IMR-90 (cell line): ENCODE data around the gene CNTN4. TPM values are rescaled to one million over a fixed set of nuclear protein-coding genes. Genes with fewer than 3 reads are reported as not detected.

Source experiments
- ATAC-seq: fragments of 200-7000 bp; cut with Tn5 transposase; 2 replicates; pipeline ENCODE4 v1.9.1; 2020; ENCODE audit warnings: low read depth, mild to moderate bottlenecking, moderate library complexity
- BruUV-seq: library from RNA; stranded (reverse); fragments of 400-500 nt; replicated peaks from 2 replicates; lab custom pipeline; 2021; lab: Mats Ljungman, UMichigan
- CTCF ChIA-PET: fragments of 300-600 bp; formaldehyde crosslinking; extraction: SDS; loops from one replicate; lab custom pipeline; 2021; ENCODE audit warnings: antibody characterized with exemption; lab: Yijun Ruan, JAX
- POLR2A ChIA-PET: fragments of 300-600 bp; sonication (Branson Sonifier 250); formaldehyde crosslinking; loops from one replicate; lab custom pipeline; 2022; ENCODE audit warnings: antibody characterized with exemption; ENCODE audit not compliant: unreplicated experiment; lab: Charles Lee
- DNase-seq: peaks from one replicate; pipeline ENCODE4 v3.0.0; 2013
- H2AFZ ChIP-seq: replicated peaks from 2 replicates; pipeline ENCODE3; 2013; ENCODE audit warnings: low read length, mild to moderate bottlenecking; ENCODE audit not compliant: poor library complexity
- H2AK5ac ChIP-seq: 2 replicates; pipeline ENCODE4 v1.6.1; 2013; ENCODE audit warnings: low read depth, low read length, inconsistent platforms
- H2AK9ac ChIP-seq: replicated peaks from 2 replicates; pipeline ENCODE3; 2013; ENCODE audit warnings: mild to moderate bottlenecking, low read depth, low read length, moderate library complexity; ENCODE audit not compliant: poor library complexity
- H2BK120ac ChIP-seq: 2 replicates; pipeline ENCODE4 v1.6.1; 2013; ENCODE audit warnings: low read depth, low read length, inconsistent platforms
- H2BK15ac ChIP-seq: 3 replicates; pipeline ENCODE4 v1.6.1; 2013; ENCODE audit warnings: low read depth, low read length, inconsistent platforms
- H2BK20ac ChIP-seq: 2 replicates; pipeline ENCODE4 v1.6.1; 2013; ENCODE audit warnings: low read depth, mild to moderate bottlenecking, inconsistent platforms, low read length, moderate library complexity
- H2BK5ac ChIP-seq: 2 replicates; pipeline ENCODE4 v1.6.1; 2013; ENCODE audit warnings: mild to moderate bottlenecking, low read depth, low read length, inconsistent platforms; ENCODE audit not compliant: poor library complexity, severe bottlenecking
- H3K14ac ChIP-seq: replicated peaks from 2 replicates; pipeline ENCODE4 v1.6.1; 2013; ENCODE audit warnings: low read depth, low read length, inconsistent platforms
- H3K18ac ChIP-seq: 2 replicates; pipeline ENCODE4 v1.6.1; 2013; ENCODE audit warnings: low read depth, low read length, control low read depth
- H3K23ac ChIP-seq: 2 replicates; pipeline ENCODE4 v1.6.1; 2013; ENCODE audit warnings: low read depth, low read length, inconsistent platforms
- H3K27ac ChIP-seq: 2 replicates; pipeline ENCODE4 v1.5.1; 2013; ENCODE audit warnings: mild to moderate bottlenecking, control low read depth, low read length; ENCODE audit not compliant: insufficient read depth
- H3K27me3 ChIP-seq: 2 replicates; pipeline ENCODE4 v1.6.1; 2013; ENCODE audit warnings: low read length; ENCODE audit not compliant: control insufficient read depth, insufficient read depth
- H3K36me3 ChIP-seq: 2 replicates; pipeline ENCODE4 v1.6.1; 2013; ENCODE audit warnings: low read length, mixed read lengths; ENCODE audit not compliant: control insufficient read depth, insufficient read depth
- H3K4ac ChIP-seq: 2 replicates; pipeline ENCODE4 v1.6.1; 2013; ENCODE audit warnings: low read depth, low read length, inconsistent platforms
- H3K4me1 ChIP-seq: 2 replicates; pipeline ENCODE4 v1.6.1; 2013; ENCODE audit warnings: low read length, mixed read lengths; ENCODE audit not compliant: control insufficient read depth, insufficient read depth
- H3K4me2 ChIP-seq: 2 replicates; pipeline ENCODE4 v1.6.1; 2013; ENCODE audit warnings: low read depth, mild to moderate bottlenecking, control low read depth, low read length, moderate library complexity
- H3K4me3 ChIP-seq: 2 replicates; pipeline ENCODE4 v1.5.1; 2013; ENCODE audit warnings: low read depth, mild to moderate bottlenecking, control low read depth, low read length, moderate library complexity; ENCODE audit not compliant: insufficient read depth
- H3K56ac ChIP-seq: 2 replicates; pipeline ENCODE4 v1.6.1; 2013; ENCODE audit warnings: low read length, inconsistent platforms; ENCODE audit not compliant: insufficient read depth; ENCODE audit errors: extremely low read depth
- H3K79me1 ChIP-seq, 2 experiments: 2 replicates each; pipeline ENCODE4 v1.6.1; 2013; ENCODE audit warnings: low read length in 2 of 2, inconsistent platforms in 1 of 2, low read depth in 1 of 2
- H3K9ac ChIP-seq: 2 replicates; pipeline ENCODE4 v1.6.1; 2013; ENCODE audit warnings: low read depth, low read length, control low read depth
- H3K9me1 ChIP-seq: 2 replicates; pipeline ENCODE4 v1.6.1; 2013; ENCODE audit warnings: low read length, inconsistent platforms; ENCODE audit not compliant: insufficient read depth
- H3K9me3 ChIP-seq: 2 replicates; pipeline ENCODE4 v1.6.1; 2013; ENCODE audit warnings: low read length; ENCODE audit not compliant: control insufficient read depth, insufficient read depth
- H4K20me1 ChIP-seq: 2 replicates; pipeline ENCODE4 v1.6.1; 2013; ENCODE audit warnings: low read length, inconsistent platforms; ENCODE audit not compliant: insufficient read depth
- H4K5ac ChIP-seq: 2 replicates; pipeline ENCODE4 v1.6.1; 2013; ENCODE audit warnings: mild to moderate bottlenecking, low read depth, low read length, control low read depth
- H4K8ac ChIP-seq, 2 experiments: 2 replicates each; pipeline ENCODE4 v1.6.1; 2013; ENCODE audit warnings: low read depth in 2 of 2, low read length in 2 of 2, control low read depth in 1 of 2, inconsistent platforms in 1 of 2
- H4K91ac ChIP-seq: 2 replicates; pipeline ENCODE4 v1.6.1; 2013; ENCODE audit warnings: low read depth, low read length, inconsistent platforms; ENCODE audit not compliant: insufficient read depth
- MAFK ChIP-seq: IDR thresholded peaks from 2 replicates; pipeline ENCODE4 v1.6.1; 2012; ENCODE audit warnings: low read depth, low read length, improper control_type of control experiment
- RAD21 ChIP-seq: IDR thresholded peaks from 2 replicates; pipeline ENCODE4 v1.6.1; 2012; ENCODE audit warnings: low read length, improper control_type of control experiment
- SMC3 ChIP-seq: fragments of 150-350 bp; IDR thresholded peaks from 2 replicates; pipeline ENCODE4 v1.6.1; 2016; ENCODE audit warnings: low read depth, mild to moderate bottlenecking, antibody characterized with exemption, low read length, moderate library complexity
- WGBS, 2 experiments: methylation state at CpG; one replicate each; pipeline versions ENCODE4 v1.1.5 to v1.1.7; 2013; ENCODE audit warnings: missing lambda C conversion rate in 2 of 2; ENCODE audit not compliant: insufficient read length in 1 of 2; ENCODE audit errors: extremely low coverage in 2 of 2; 5-methylcytosine and 5-hydroxymethylcytosine counted together
- dilution Hi-C: fragments of 300-500 bp; cut with HindIII; formaldehyde crosslinking; loops from one replicate; pipeline ENCODE4 v1.14.3; 2018; ENCODE audit warnings: low sequenced_read_pairs; ENCODE audit not compliant: unreplicated experiment
- in situ Hi-C: fragments of 300-500 bp; cut with MboI; formaldehyde crosslinking; loops from 3 replicates; pipeline ENCODE4 v1.14.3; 2019; ENCODE audit warnings: low sequenced_read_pairs, inconsistent platforms, mixed read lengths
- intact Hi-C: fragments of 100-400 bp; cut with micrococcal nuclease; formaldehyde crosslinking; loops from 2 replicates; pipeline ENCODE4 v1.10.0; 2022
- polyA plus RNA-seq, 3 experiments: library from polyadenylated mRNA; depleted of rRNA; stranded (reverse); fragments of >200 nt; gene quantifications; 2 replicates each; pipeline ENCODE4 v1.2.3, GENCODE V29; 2012; ENCODE audit warnings: low replicate concordance in 1 of 3
- total RNA-seq: library from RNA; depleted of rRNA; stranded (reverse); fragments of >200 nt; gene quantifications from 2 replicates; pipeline ENCODE4 v1.2.3, GENCODE V29; 2012
- TF ChIP-seq, protein P1 (sequence below): fragments of 150-350 bp; IDR thresholded peaks from 2 replicates; pipeline ENCODE4 v1.6.1; 2017; ENCODE audit warnings: mild to moderate bottlenecking, antibody characterized with exemption, low read length, low read depth
- TF ChIP-seq, protein P2 (sequence below): conservative IDR thresholded peaks from 2 replicates; pipeline ENCODE4 v1.5.1; 2012; ENCODE audit warnings: mild to moderate bottlenecking, low read depth, low read length, improper control_type of control experiment

The CNTN4 gene
- total and polyA plus RNA-seq, 2 of the 4 experiments (the other 2 are of a cell fraction), result under 0.01 TPM; not detected in 1

DNA sequence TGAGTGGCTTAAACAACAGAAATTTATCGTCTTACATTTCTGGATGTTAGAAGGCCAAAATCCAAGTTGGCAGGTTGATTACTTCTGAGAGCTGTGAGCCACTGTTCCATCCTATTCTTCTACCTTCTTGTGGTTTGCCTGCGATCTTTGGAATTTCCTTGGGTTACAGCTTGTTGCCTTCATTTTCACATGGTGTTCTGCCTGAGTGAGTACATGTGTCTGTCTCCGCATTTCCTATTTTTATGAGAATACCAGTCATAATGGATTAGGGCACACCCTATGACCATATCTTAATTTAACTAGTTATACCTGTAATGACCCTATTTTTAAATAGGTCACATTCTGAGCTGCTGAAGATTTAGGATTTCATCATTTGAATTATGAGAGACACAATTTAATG is 294.3 kb downstream of the CNTN4 start:
- no peaks in the 10 kb centered on the region for H3K9me1 ChIP-seq
- no peak overlapping the region for H3K27ac ChIP-seq
- H3K27me3 ChIP-seq, result no peaks in the 10 kb centered on the region
- no peak overlapping the region for H3K23ac ChIP-seq
- dilution Hi-C loops (no loop called here), in situ Hi-C loops (no loop called here), intact Hi-C loops (no loop called here)
- BruUV-seq, result no TSS peak
- no peak overlapping the region for H3K4me2 ChIP-seq
- H3K9me3 ChIP-seq, result peaks cover 8% of the 10 kb centered on the region
- no peak overlapping the region for H2AFZ ChIP-seq
- H3K4ac ChIP-seq, result no peak overlapping the region
- no peak overlapping the region for H2BK20ac ChIP-seq
- no peak overlapping the region for H3K9ac ChIP-seq
- H4K8ac ChIP-seq, result no peak overlapping the region
- no peak overlapping the region for H2BK15ac ChIP-seq
- no CpG with 5 or more reads among the region's 3 CpGs for WGBS, 2 experiments
- ChIA-PET CTCF (no interaction called here), POLR2A (no interaction called here)
- no peak overlapping the region for H4K91ac ChIP-seq
- H4K20me1 ChIP-seq, result no peaks in the 10 kb centered on the region
- H3K14ac ChIP-seq, result no peak overlapping the region
- TF ChIP-seq, protein P1, sequence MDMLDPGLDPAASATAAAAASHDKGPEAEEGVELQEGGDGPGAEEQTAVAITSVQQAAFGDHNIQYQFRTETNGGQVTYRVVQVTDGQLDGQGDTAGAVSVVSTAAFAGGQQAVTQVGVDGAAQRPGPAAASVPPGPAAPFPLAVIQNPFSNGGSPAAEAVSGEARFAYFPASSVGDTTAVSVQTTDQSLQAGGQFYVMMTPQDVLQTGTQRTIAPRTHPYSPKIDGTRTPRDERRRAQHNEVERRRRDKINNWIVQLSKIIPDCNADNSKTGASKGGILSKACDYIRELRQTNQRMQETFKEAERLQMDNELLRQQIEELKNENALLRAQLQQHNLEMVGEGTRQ, result no peak
- no peak for TF ChIP-seq MAFK
- no peak for TF ChIP-seq SMC3
- TF ChIP-seq, protein P2, sequence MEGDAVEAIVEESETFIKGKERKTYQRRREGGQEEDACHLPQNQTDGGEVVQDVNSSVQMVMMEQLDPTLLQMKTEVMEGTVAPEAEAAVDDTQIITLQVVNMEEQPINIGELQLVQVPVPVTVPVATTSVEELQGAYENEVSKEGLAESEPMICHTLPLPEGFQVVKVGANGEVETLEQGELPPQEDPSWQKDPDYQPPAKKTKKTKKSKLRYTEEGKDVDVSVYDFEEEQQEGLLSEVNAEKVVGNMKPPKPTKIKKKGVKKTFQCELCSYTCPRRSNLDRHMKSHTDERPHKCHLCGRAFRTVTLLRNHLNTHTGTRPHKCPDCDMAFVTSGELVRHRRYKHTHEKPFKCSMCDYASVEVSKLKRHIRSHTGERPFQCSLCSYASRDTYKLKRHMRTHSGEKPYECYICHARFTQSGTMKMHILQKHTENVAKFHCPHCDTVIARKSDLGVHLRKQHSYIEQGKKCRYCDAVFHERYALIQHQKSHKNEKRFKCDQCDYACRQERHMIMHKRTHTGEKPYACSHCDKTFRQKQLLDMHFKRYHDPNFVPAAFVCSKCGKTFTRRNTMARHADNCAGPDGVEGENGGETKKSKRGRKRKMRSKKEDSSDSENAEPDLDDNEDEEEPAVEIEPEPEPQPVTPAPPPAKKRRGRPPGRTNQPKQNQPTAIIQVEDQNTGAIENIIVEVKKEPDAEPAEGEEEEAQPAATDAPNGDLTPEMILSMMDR, result no peak
- no peak for TF ChIP-seq RAD21
- no peak overlapping the region for H3K4me3 ChIP-seq
- no peak overlapping the region for H2BK5ac ChIP-seq
- no peak overlapping the region for H2AK5ac ChIP-seq
- no peak overlapping the region for H2BK120ac ChIP-seq
- H3K79me1 ChIP-seq, result no peaks in the 10 kb centered on the region
- no peak overlapping the region for H3K56ac ChIP-seq
- DNase-seq, result no peak
- no peaks in the 10 kb centered on the region for H3K4me1 ChIP-seq
- no peak overlapping the region for H3K18ac ChIP-seq
- no peak overlapping the region for H4K5ac ChIP-seq
- H2AK9ac ChIP-seq, result no peak overlapping the region
- ATAC-seq, result no peak
- no peaks in the 10 kb centered on the region for H3K36me3 ChIP-seq
